MCF 10A (cell line): ENCODE measurements around the gene ACR. TPM values are rescaled to one million over a fixed set of nuclear protein-coding genes. Genes with fewer than 3 reads are reported as not detected.

Experiments
- BruUV-seq: library from RNA; stranded (reverse); fragments of 400-500 nt; replicated peaks from 2 replicates; lab custom pipeline; 2021; lab: Mats Ljungman, UMichigan
- CTCF ChIA-PET: fragments of 300-600 bp; sonication (Branson Sonifier 250); formaldehyde crosslinking; extraction: SDS; loops from one replicate; lab custom pipeline; 2021; ENCODE audit warnings: antibody characterized with exemption, inconsistent platforms; lab: Yijun Ruan, JAX
- POLR2A ChIA-PET: fragments of 300-600, 350-650 bp; sonication (Branson Sonifier 250); formaldehyde crosslinking; extraction: SDS; loops from one replicate; lab custom pipeline; 2020; ENCODE audit warnings: antibody characterized with exemption, inconsistent platforms; lab: Yijun Ruan, JAX
- DNase-seq: peaks from one replicate; pipeline ENCODE4 v3.0.0-alpha.2; 2018; ENCODE audit not compliant: unreplicated experiment
- H3K27ac Mint-ChIP-seq: one replicate; pipeline ENCODE4 v1.8.0; 2022; ENCODE audit warnings: mild to moderate bottlenecking, low read depth, mixed read lengths; ENCODE audit not compliant: unreplicated experiment
- H3K27me3 Mint-ChIP-seq: one replicate; pipeline ENCODE4 v1.8.0; 2022; ENCODE audit warnings: mixed read lengths; ENCODE audit not compliant: insufficient read depth, unreplicated experiment
- H3K36me3 Mint-ChIP-seq: one replicate; pipeline ENCODE4 v1.8.0; 2022; ENCODE audit warnings: mild to moderate bottlenecking, moderate library complexity, mixed read lengths; ENCODE audit not compliant: insufficient read depth, unreplicated experiment
- H3K4me1 Mint-ChIP-seq: one replicate; pipeline ENCODE4 v1.8.0; 2022; ENCODE audit warnings: mixed read lengths; ENCODE audit not compliant: insufficient read depth, unreplicated experiment
- H3K4me3 Mint-ChIP-seq: one replicate; pipeline ENCODE4 v1.8.0; 2022; ENCODE audit warnings: mild to moderate bottlenecking, moderate library complexity, mixed read lengths; ENCODE audit not compliant: unreplicated experiment
- H3K9me3 Mint-ChIP-seq: one replicate; pipeline ENCODE4 v1.8.0; 2022; ENCODE audit warnings: mixed read lengths; ENCODE audit not compliant: unreplicated experiment
- intact Hi-C: fragments of 100-400 bp; cut with micrococcal nuclease; formaldehyde crosslinking; loops from 2 replicates; pipeline ENCODE4 v1.14.1; 2022
- total RNA-seq: library from RNA; stranded (reverse); gene quantifications from 2 replicates; pipeline ENCODE4 v1.2.3, GENCODE V29; 2022
- TF ChIP-seq, protein P1 (sequence below): fragments of 200-600 bp; IDR thresholded peaks from one replicate; pipeline ENCODE4 v1.8.0; 2022; ENCODE audit warnings: antibody characterized with exemption, mild to moderate bottlenecking; ENCODE audit not compliant: unreplicated experiment

The ACR gene
- total RNA-seq, 1 experiment from 2014 or later = not detected

DNA sequence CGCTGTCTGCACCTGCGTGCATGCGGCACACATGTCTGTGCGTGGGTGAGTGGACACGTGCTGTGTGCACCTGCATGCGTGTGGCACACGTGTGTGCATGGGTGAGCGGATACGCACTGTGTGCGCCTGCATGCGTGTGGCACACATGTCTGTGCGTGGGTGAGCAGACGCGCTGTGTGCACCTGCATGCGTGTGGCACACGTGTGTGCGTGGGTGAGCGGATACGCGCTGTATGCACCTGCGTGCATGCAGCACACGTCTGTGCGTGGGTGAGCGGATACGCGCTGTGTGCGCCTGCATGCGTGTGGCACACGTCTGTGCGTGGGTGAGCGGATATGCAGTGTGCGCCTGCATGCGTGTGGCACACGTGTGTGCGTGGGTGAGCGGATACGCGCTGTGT is 27.1 kb upstream of the ACR start:
- no peak overlapping the region for H3K4me3 Mint-ChIP-seq
- no peak for DNase-seq
- ChIA-PET CTCF (no interaction called here), POLR2A (no interaction called here)
- no peaks in the 10 kb centered on the region for H3K9me3 Mint-ChIP-seq
- H3K4me1 Mint-ChIP-seq = no peaks in the 10 kb centered on the region
- no peak overlapping the region for H3K27ac Mint-ChIP-seq
- intact Hi-C loops = no loop called here
- TF ChIP-seq, protein P1, sequence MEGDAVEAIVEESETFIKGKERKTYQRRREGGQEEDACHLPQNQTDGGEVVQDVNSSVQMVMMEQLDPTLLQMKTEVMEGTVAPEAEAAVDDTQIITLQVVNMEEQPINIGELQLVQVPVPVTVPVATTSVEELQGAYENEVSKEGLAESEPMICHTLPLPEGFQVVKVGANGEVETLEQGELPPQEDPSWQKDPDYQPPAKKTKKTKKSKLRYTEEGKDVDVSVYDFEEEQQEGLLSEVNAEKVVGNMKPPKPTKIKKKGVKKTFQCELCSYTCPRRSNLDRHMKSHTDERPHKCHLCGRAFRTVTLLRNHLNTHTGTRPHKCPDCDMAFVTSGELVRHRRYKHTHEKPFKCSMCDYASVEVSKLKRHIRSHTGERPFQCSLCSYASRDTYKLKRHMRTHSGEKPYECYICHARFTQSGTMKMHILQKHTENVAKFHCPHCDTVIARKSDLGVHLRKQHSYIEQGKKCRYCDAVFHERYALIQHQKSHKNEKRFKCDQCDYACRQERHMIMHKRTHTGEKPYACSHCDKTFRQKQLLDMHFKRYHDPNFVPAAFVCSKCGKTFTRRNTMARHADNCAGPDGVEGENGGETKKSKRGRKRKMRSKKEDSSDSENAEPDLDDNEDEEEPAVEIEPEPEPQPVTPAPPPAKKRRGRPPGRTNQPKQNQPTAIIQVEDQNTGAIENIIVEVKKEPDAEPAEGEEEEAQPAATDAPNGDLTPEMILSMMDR = no peak
- no peaks in the 10 kb centered on the region for H3K36me3 Mint-ChIP-seq
- BruUV-seq = no TSS peak
- no peaks in the 10 kb centered on the region for H3K27me3 Mint-ChIP-seq

DNA sequence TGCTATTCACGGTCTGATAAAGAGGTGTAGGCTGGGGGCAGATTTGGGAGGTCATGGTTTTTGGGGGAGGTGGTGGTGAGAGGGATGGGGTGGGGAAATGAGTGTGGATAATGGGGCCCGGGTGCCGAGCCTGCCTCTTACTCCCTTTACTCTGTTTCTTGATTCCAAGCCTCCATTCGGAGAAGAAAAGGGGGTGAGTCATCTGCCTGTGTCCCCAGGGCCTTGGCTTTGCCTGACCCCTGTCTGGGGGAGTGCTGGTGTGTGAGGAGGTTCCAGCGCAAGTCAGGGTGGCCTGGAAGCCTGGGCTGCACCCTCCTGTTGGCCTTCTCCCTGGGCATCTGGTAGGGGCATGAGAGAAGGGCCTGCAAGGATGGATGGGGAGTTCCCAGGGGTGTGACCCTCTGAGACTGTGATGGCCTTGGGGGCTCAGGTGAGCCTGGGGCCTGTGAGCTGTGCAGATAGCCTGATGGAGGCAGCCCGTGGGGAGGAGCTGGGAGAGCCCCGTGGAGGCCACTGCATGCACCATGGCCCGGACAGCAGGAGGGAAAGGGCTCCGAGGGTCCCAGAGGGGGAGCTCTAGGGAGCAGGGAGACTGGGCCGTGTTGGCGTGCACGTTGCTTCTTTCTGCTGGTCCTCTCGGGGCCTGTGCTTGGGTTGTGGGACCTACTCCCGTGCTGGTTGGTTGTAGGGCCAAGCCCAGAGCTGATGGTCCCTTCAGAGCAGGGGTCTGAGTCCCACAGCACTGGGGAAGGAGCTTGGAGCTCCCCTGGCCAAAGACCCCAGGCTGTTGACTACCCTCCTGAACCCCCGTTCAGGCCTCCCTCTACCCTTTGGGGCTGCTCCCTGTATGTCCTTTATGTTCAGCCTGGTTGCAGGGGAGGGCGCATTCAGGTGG is 26.3 kb upstream of the ACR start:
- TF ChIP-seq, protein P1 = no peak
- no peak overlapping the region for H3K4me3 Mint-ChIP-seq
- intact Hi-C loops = no loop called here
- H3K27me3 Mint-ChIP-seq = no peaks in the 10 kb centered on the region
- BruUV-seq = no TSS peak
- no peaks in the 10 kb centered on the region for H3K36me3 Mint-ChIP-seq
- POLR2A ChIA-PET = no interaction called here
- no peaks in the 10 kb centered on the region for H3K9me3 Mint-ChIP-seq
- no peak for DNase-seq
- CTCF ChIA-PET = interaction anchor here (1.5 kb wide), 1 partner anchor 21 kb away, joined by 4 read pairs; no protein-coding TSS in a partner anchor
- H3K4me1 Mint-ChIP-seq = no peaks in the 10 kb centered on the region
- H3K27ac Mint-ChIP-seq = no peak overlapping the region

DNA sequence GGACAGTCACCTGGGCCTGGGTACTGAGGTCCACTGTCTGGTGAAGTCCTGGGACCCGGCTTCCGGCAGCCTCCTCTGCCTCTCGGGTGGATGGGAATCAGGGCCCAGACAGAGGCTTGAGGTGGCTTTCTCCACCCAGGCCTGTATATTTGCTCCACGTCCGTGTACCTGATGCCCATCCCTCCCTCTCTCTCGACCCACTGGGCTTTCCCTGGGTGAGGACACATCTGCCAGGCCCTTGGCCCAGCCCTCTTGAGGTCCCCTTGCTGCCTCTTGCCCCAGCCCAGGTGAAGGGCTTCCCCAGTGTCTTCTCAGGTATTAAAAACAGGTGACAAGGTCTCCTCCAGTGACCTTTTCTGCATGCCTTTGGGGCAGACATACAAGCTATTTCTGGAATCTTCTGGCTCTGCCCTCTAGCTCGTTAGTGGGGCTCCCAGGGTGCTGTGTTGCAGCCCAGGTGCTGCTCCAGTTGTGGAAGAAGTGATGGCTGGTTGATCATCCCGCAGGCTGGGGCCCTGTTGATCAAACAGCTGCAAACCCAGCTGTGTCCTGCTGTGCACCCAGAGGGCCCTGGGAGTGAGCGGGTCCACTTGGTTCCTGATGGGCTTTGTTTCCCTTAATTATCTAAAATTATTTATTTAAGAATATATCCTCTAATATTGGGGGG is 25.5 kb upstream of the ACR start:
- ChIA-PET CTCF (interaction anchor here (1.5 kb wide), 1 partner anchor 20 kb away, joined by 4 read pairs; no protein-coding TSS in a partner anchor), POLR2A (no interaction called here)
- H3K9me3 Mint-ChIP-seq = no peaks in the 10 kb centered on the region
- H3K27me3 Mint-ChIP-seq = no peaks in the 10 kb centered on the region
- BruUV-seq = no TSS peak
- TF ChIP-seq, protein P1 = no peak
- DNase-seq = no peak
- no peaks in the 10 kb centered on the region for H3K4me1 Mint-ChIP-seq
- no peaks in the 10 kb centered on the region for H3K36me3 Mint-ChIP-seq
- intact Hi-C loops = no loop called here
- no peak overlapping the region for H3K4me3 Mint-ChIP-seq
- no peak overlapping the region for H3K27ac Mint-ChIP-seq

DNA sequence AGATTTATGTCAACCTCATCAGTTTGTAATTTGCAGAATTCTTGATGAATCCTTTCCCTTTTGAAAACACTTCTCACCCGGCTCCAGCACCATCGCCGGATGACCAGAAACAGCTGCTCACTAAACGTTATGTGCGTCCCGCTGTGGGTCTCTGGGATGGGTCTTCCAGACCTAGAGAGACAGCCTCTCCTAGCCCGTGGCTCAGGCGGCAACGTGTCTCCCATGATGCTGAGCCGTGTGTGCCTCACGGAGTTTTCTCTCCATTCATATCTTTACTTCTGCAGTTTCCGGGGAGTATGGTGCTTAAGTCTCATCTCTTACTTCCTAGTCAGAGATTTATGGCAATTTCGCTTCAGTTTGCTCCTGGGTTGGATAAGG is 25.0 kb upstream of the ACR start:
- no TSS peak for BruUV-seq
- POLR2A ChIA-PET = no interaction called here
- intact Hi-C loops = no loop called here
- no peak for DNase-seq
- Mint-ChIP-seq H3K4me3 (no peak overlapping the region), H3K4me1 (no peaks in the 10 kb centered on the region), H3K27me3 (no peaks in the 10 kb centered on the region), H3K27ac (no peak overlapping the region), H3K9me3 (no peaks in the 10 kb centered on the region), H3K36me3 (no peaks in the 10 kb centered on the region)
- CTCF ChIA-PET = interaction anchor here (1.5 kb wide), 1 partner anchor 19 kb away, joined by 4 read pairs; no protein-coding TSS in a partner anchor
- TF ChIP-seq, protein P1 = no peak
